Cerebellar nuclear complex (tissue), 1 donor: ENCODE measurements around the gene TRAF3.

Experiments used
- DNase-seq, 2 experiments: peaks; one replicate each; lab custom pipeline; 2025; lab: John Stamatoyannopoulos, UW

The TRAF3 gene

GRCh38 chr14:102776761-102777710 lies at the start of gene TRAF3:
Gene TRAF3 (plus strand): TSS chr14:102777449. CDS start chr14:102870202, 92,753 bp downstream.
- DNase-seq: no peak

- DNase-seq: no peak
Observed at GRCh38 chr14:102728501-102728900, 48.7 kb upstream of the TRAF3 start.

- no peak for DNase-seq
Observed at GRCh38 chr14:102729268-102729667, 48.0 kb upstream of the TRAF3 start.

GRCh38 chr14:102729825-102730224 lies 47.4 kb upstream of the TRAF3 start:
- no peak for DNase-seq

GRCh38 chr14:102731101-102731870 lies 46.0 kb upstream of the TRAF3 start:
- DNase-seq: peak; percentile 7 to 48

- DNase-seq: no peak
Observed at GRCh38 chr14:102731871-102732800, 45.1 kb upstream of the TRAF3 start.

GRCh38 chr14:102732924-102733323 lies 44.3 kb upstream of the TRAF3 start:
- no peak for DNase-seq

GRCh38 chr14:102733326-102733725 lies 43.9 kb upstream of the TRAF3 start:
- DNase-seq: no peak

- DNase-seq: no peak
Observed at GRCh38 chr14:102734436-102734835, 42.8 kb upstream of the TRAF3 start.

- DNase-seq: no peak
Observed at GRCh38 chr14:102736956-102737355, 40.3 kb upstream of the TRAF3 start.

GRCh38 chr14:102737402-102738372 lies 39.6 kb upstream of the TRAF3 start:
- no peak for DNase-seq

GRCh38 chr14:102738373-102739189 lies 38.7 kb upstream of the TRAF3 start:
- no peak for DNase-seq

GRCh38 chr14:102739190-102739469 lies 38.1 kb upstream of the TRAF3 start:
- no peak for DNase-seq

- no peak for DNase-seq
Observed at GRCh38 chr14:102746634-102747438, 30.4 kb upstream of the TRAF3 start.

GRCh38 chr14:102748806-102749205 lies 28.4 kb upstream of the TRAF3 start:
- DNase-seq: no peak

GRCh38 chr14:102749393-102750305 lies 27.6 kb upstream of the TRAF3 start:
- DNase-seq: no peak

GRCh38 chr14:102750376-102750775 lies 26.9 kb upstream of the TRAF3 start:
- DNase-seq: no peak

- DNase-seq: no peak
Observed at GRCh38 chr14:102751088-102751487, 26.2 kb upstream of the TRAF3 start.
